HCT116 (cell line): ENCODE data around the gene WNT2. TPM values are rescaled to one million over a fixed set of nuclear protein-coding genes. Genes with fewer than 3 reads are reported as not detected.

Source experiments
- ATAC-seq: fragments of 200-7000 bp; cut with Tn5 transposase; 2 replicates; pipeline ENCODE4 v1.9.1; 2020; ENCODE audit warnings: mild to moderate bottlenecking, moderate library complexity
- BruUV-seq: library from RNA; stranded (reverse); fragments of 400-500 nt; replicated peaks from 2 replicates; lab custom pipeline; 2021; lab: Mats Ljungman, UMichigan
- CTCF ChIA-PET: fragments of 300-600 bp; sonication (Branson Sonifier 250); formaldehyde crosslinking; loops from one replicate; lab custom pipeline; 2021; ENCODE audit warnings: antibody characterized with exemption; lab: Charles Lee
- POLR2A ChIA-PET: fragments of 300-600, 350-600 bp; sonication (Branson Sonifier 250); formaldehyde crosslinking; loops from one replicate; lab custom pipeline; 2021; ENCODE audit warnings: antibody characterized with exemption; lab: Charles Lee
- RAD21 ChIA-PET, 2 experiments: fragments of 300-600 bp; sonication (Branson Sonifier 250); formaldehyde crosslinking; loops; one replicate each; lab custom pipeline; 2023; ENCODE audit warnings: low total read pairs in 2 of 2; ENCODE audit not compliant: uncharacterized antibody in 2 of 2, unreplicated experiment in 2 of 2, low non-redundant PET in 1 of 2; lab: Charles Lee
- DNase-seq: peaks from one replicate; pipeline ENCODE4 v3.0.0-alpha.2; 2010; ENCODE audit warnings: low read depth, low spot score
- H2AFZ ChIP-seq: fragments of 200-600 bp; shearing (Covaris generic), sonication (generic); 2 replicates; pipeline ENCODE4 v1.6.1; 2017; ENCODE audit warnings: low read depth, mixed run types, mixed read lengths, antibody characterized with exemption, low read length; ENCODE audit not compliant: poor library complexity, severe bottlenecking
- H3K27ac ChIP-seq: 2 replicates; pipeline ENCODE4 v1.5.1; 2012; ENCODE audit warnings: low read depth, low read length
- H3K27me3 ChIP-seq: fragments of 200-600 bp; sonication (generic); 2 replicates; pipeline ENCODE4 v1.6.1; 2016; ENCODE audit warnings: mixed run types, low read length, mixed read lengths; ENCODE audit not compliant: insufficient read depth
- H3K36me3 ChIP-seq, 2 experiments: fragments of 200-500 bp in 1 of 2; fragments of 200-600 bp in 1 of 2; sonication (Bioruptor generic) in 1 of 2; sonication (generic) in 1 of 2; 2 replicates each; pipeline versions ENCODE4 v1.5.1 to v1.6.1; 2014 to 2016; ENCODE audit warnings: low read length in 2 of 2, inconsistent platforms in 1 of 2, mixed read lengths in 1 of 2, mixed run types in 1 of 2; ENCODE audit not compliant: insufficient read depth in 2 of 2, control insufficient read depth in 1 of 2
- H3K4me1 ChIP-seq, 2 experiments: fragments of 200-600 bp in 1 of 2; sonication (generic) in 1 of 2; 2 replicates each; pipeline versions ENCODE4 v1.5.1 to v1.6.1; 2012 to 2017; ENCODE audit warnings: low read length in 2 of 2, inconsistent platforms in 1 of 2, mild to moderate bottlenecking in 1 of 2, mixed read lengths in 1 of 2, mixed run types in 1 of 2, moderate library complexity in 1 of 2; ENCODE audit not compliant: insufficient read depth in 2 of 2, control insufficient read depth in 1 of 2
- H3K4me2 ChIP-seq: fragments of 200-600 bp; sonication (generic); 2 replicates; pipeline ENCODE4 v1.6.1; 2017; ENCODE audit warnings: mixed run types, low read length, mixed read lengths
- H3K4me3 ChIP-seq, 2 experiments: fragments of 200-600 bp in 1 of 2; sonication (generic) in 1 of 2; replicated peaks in 1 of 2; 2 replicates each; pipeline ENCODE4 v1.5.1; 2011 to 2016; ENCODE audit warnings: low read length in 2 of 2, control low read depth in 1 of 2, low read depth in 1 of 2, mild to moderate bottlenecking in 1 of 2, mixed read lengths in 1 of 2, mixed run types in 1 of 2
- H3K79me2 ChIP-seq: fragments of 200-600 bp; sonication (generic); 2 replicates; pipeline ENCODE4 v1.6.1; 2017; ENCODE audit warnings: mild to moderate bottlenecking, mixed run types, low read length, moderate library complexity, mixed read lengths; ENCODE audit not compliant: insufficient read depth
- H3K9ac ChIP-seq: fragments of 200-600 bp; sonication (generic); 2 replicates; pipeline ENCODE4 v1.6.1; 2016; ENCODE audit warnings: low read length, mixed read lengths
- H3K9me2 ChIP-seq: fragments of 200-600 bp; sonication (generic), shearing (Covaris generic); 2 replicates; pipeline ENCODE4 v1.6.1; 2017; ENCODE audit warnings: mixed run types, mild to moderate bottlenecking, moderate library complexity; ENCODE audit not compliant: insufficient read depth
- H3K9me3 ChIP-seq, 2 experiments: fragments of 200-500 bp in 1 of 2; fragments of 200-600 bp in 1 of 2; sonication (Bioruptor generic) in 1 of 2; sonication (generic) in 1 of 2; 2 replicates each; pipeline ENCODE4 v1.6.1; 2014 to 2017; ENCODE audit warnings: low read length in 2 of 2, mixed read lengths in 2 of 2, inconsistent platforms in 1 of 2, low read depth in 1 of 2, mild to moderate bottlenecking in 1 of 2, mixed run types in 1 of 2, moderate library complexity in 1 of 2; ENCODE audit not compliant: control insufficient read depth in 1 of 2, insufficient read depth in 1 of 2
- H4K20me1 ChIP-seq: fragments of 200-600 bp; sonication (generic), shearing (Covaris generic); 2 replicates; pipeline ENCODE4 v1.6.1; 2017; ENCODE audit warnings: mixed run types, mild to moderate bottlenecking, moderate library complexity; ENCODE audit not compliant: insufficient read depth
- CBX3 ChIP-seq: IDR thresholded peaks from 2 replicates; pipeline ENCODE4 v1.6.1; 2012; ENCODE audit warnings: low read depth
- CEBPB ChIP-seq: IDR thresholded peaks from 2 replicates; pipeline ENCODE4 v1.6.1; 2012; ENCODE audit warnings: low read depth
- CTCF ChIP-seq, 3 experiments: fragments of 200-600 bp in 1 of 3; sonication (generic) in 1 of 3; IDR thresholded peaks in 2 of 3; conservative IDR thresholded peaks in 1 of 3; 2 replicates each; pipeline ENCODE4 v1.5.1; 2012 to 2017; ENCODE audit warnings: low read depth in 2 of 3, low read length in 2 of 3, antibody characterized with exemption in 1 of 3, borderline replicate concordance in 1 of 3, control low read depth in 1 of 3, mild to moderate bottlenecking in 1 of 3, mixed read lengths in 1 of 3, mixed run types in 1 of 3, moderate library complexity in 1 of 3; ENCODE audit not compliant: insufficient read depth in 1 of 3
- EGR1 ChIP-seq: IDR thresholded peaks from 2 replicates; pipeline ENCODE4 v1.6.1; 2012; ENCODE audit warnings: low read depth
- ELF1 ChIP-seq: IDR thresholded peaks from 2 replicates; pipeline ENCODE4 v1.6.1; 2012; ENCODE audit warnings: low read depth, borderline replicate concordance
- FOSL1 ChIP-seq: IDR thresholded peaks from 2 replicates; pipeline ENCODE4 v1.6.1; 2012; ENCODE audit warnings: low read depth
- JUND ChIP-seq: IDR thresholded peaks from 2 replicates; pipeline ENCODE4 v1.6.1; 2012
- POLR2A ChIP-seq: IDR thresholded peaks from 2 replicates; pipeline ENCODE4 v1.7.0; 2011; ENCODE audit warnings: borderline replicate concordance; ENCODE audit not compliant: insufficient read depth, insufficient read length; ENCODE audit errors: extremely low read depth
- POLR2AphosphoS5 ChIP-seq: IDR thresholded peaks from 2 replicates; pipeline ENCODE4 v1.6.1; 2011; ENCODE audit warnings: mild to moderate bottlenecking, low read depth, low read length, moderate library complexity
- RAD21 ChIP-seq: IDR thresholded peaks from 2 replicates; pipeline ENCODE4 v1.6.1; 2012; ENCODE audit warnings: low read depth, mild to moderate bottlenecking
- SIN3A ChIP-seq: IDR thresholded peaks from 2 replicates; pipeline ENCODE4 v1.6.1; 2012; ENCODE audit warnings: low read depth
- SP1 ChIP-seq: IDR thresholded peaks from 2 replicates; pipeline ENCODE4 v1.6.1; 2012; ENCODE audit warnings: low read depth
- SRF ChIP-seq: IDR thresholded peaks from 2 replicates; pipeline ENCODE4 v1.6.1; 2012; ENCODE audit warnings: low read depth
- TCF7L2 ChIP-seq: IDR thresholded peaks from 2 replicates; pipeline ENCODE4 v1.7.0; 2011; ENCODE audit warnings: borderline replicate concordance, inconsistent platforms; ENCODE audit not compliant: insufficient read depth, insufficient read length; ENCODE audit errors: extremely low read depth
- YY1 ChIP-seq: IDR thresholded peaks from 2 replicates; pipeline ENCODE4 v1.6.1; 2011; ENCODE audit warnings: low read length, low read depth, moderate library complexity, mild to moderate bottlenecking; ENCODE audit not compliant: insufficient replicate concordance; ENCODE audit errors: extremely low read depth
- ZFX ChIP-seq: fragments of 450-650 bp; IDR thresholded peaks from 2 replicates; pipeline ENCODE4 v1.6.1; 2017
- ZNF274 ChIP-seq: fragments of 200-500 bp; sonication (Bioruptor generic); IDR thresholded peaks from 2 replicates; pipeline ENCODE4 v1.6.1; 2014; ENCODE audit warnings: mild to moderate bottlenecking, low read depth, low read length, inconsistent platforms
- intact Hi-C: fragments of 100-400 bp; cut with micrococcal nuclease; formaldehyde crosslinking; loops from 2 replicates; pipeline ENCODE4 v1.10.0; 2022
- total RNA-seq: library from RNA; stranded (reverse); gene quantifications from one replicate; pipeline ENCODE4 v1.2.1, GENCODE V29; 2021; ENCODE audit not compliant: unreplicated experiment

WNT2 gene
- total RNA-seq, 1 experiment from 2014 or later, result 0.12 TPM

GRCh38 chr7:117269886-117270285 lies 53.0 kb downstream of the WNT2 start (continued):
- no peak for TF ChIP-seq SRF
- TF ChIP-seq ZFX, result no peak
- no peak for TF ChIP-seq POLR2AphosphoS5
- TF ChIP-seq CTCF (IDR thresholded peaks at IDR 0.05 in 2 of 3, conservative IDR thresholded peaks at IDR 0.05 in 1 of 3; ENCODE audit: borderline replicate concordance in 1 of 3, insufficient read depth in 1 of 3, low read depth in 2 of 3, low read length in 2 of 3), result no peak
- TF ChIP-seq YY1, result no peak
- TF ChIP-seq TCF7L2, result no peak
- no peak for TF ChIP-seq POLR2A
- TF ChIP-seq EGR1, result no peak
- TF ChIP-seq RAD21, result no peak
- no peak for TF ChIP-seq SIN3A
- no peak for TF ChIP-seq CEBPB
- no peak for TF ChIP-seq CBX3
- no peak for TF ChIP-seq ELF1

GRCh38 chr7:117269417-117269816 lies 53.4 kb downstream of the WNT2 start:
- no peaks in the 10 kb centered on the region for H3K9me3 ChIP-seq
- peak; percentile 19 for DNase-seq
- H3K27me3 ChIP-seq, result no peaks in the 10 kb centered on the region
- no peak overlapping the region for H3K9ac ChIP-seq
- intact Hi-C loops, result no loop called here
- H3K79me2 ChIP-seq, result no peaks in the 10 kb centered on the region
- H3K36me3 ChIP-seq, result no peaks in the 10 kb centered on the region
- H3K27ac ChIP-seq, result no peak overlapping the region
- no peak for ATAC-seq
- H3K4me3 ChIP-seq, result no peak overlapping the region
- ChIA-PET RAD21 (no interaction called here), CTCF (no interaction called here)
- peaks cover 0 to 8% of the 10 kb centered on the region in 2 experiments; a peak in 1 of 4 replicates for H3K4me1 ChIP-seq
- TF ChIP-seq POLR2A (no peak), FOSL1 (peak; percentile 47), ZNF274 (no peak), CBX3 (no peak), SP1 (peak; percentile 25; the same call in 1 of the 2 replicates), JUND (peak; percentile 34; the same call in 1 of the 2 replicates), CEBPB (no peak), SRF (no peak), ZFX (no peak), ELF1 (no peak)
- TF ChIP-seq, all 23 proteins: peak for 3
- BruUV-seq, result no TSS peak
- POLR2A ChIA-PET, result no interaction called here
- 0 out of 2 replicates have a peak, but pooled peaks cover 4% of the 10 kb centered on the region for H3K9me2 ChIP-seq
- no peak overlapping the region for H3K4me2 ChIP-seq
- H4K20me1 ChIP-seq, result no peaks in the 10 kb centered on the region
- no peak overlapping the region for H2AFZ ChIP-seq
